GM18867 (cell line): ENCODE measurements around the gene PGM5.

Source experiments
- ATAC-seq: cut with Tn5 transposase; IDR thresholded peaks from one replicate; pipeline ENCODE4 v1.9.1; 2021; ENCODE audit warnings: mild to moderate bottlenecking, moderate library complexity; ENCODE audit not compliant: unreplicated experiment

Gene PGM5

GRCh38 chr9:68532131-68532530, 175.7 kb downstream of the PGM5 start:
- ATAC-seq, result no peak

GRCh38 chr9:68533678-68534077, 177.3 kb downstream of the PGM5 start:
- no peak for ATAC-seq

DNA sequence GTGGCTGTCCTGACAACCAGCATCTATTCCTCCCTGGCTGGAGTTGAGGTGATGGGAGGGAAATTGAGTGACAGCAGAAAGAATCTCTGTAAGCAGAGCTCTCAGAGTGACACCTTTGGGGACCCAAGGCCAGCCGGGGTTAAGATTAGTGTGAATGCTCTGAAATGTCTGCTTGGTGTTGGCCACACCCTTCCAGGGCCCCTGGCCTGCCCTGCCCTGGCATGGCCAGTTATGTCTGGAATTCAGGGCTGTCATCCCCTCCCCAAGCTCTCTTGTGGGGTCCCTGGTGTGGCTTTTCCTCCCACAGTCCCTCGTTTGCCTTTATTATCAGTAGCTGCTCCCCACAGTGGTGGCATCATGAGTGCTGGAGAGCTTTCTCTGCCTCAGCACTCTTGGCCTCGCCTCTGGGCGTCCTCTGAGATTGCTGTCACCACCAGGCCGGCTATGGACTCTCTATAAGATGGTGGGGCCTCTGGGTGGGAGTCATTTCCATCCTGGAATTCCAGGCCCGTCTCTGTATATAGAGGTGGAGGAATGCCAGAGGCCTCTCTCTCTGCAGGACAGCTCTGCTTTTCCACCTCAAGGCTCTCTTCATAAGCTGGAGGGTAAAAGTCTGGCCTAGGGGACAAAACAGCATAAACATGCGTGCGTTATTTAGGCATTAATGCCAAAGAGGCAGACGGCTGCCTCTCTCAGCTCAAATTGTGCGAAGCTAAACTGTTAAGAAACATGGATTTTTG, 180.6 kb downstream of the PGM5 start:
- no peak for ATAC-seq

DNA sequence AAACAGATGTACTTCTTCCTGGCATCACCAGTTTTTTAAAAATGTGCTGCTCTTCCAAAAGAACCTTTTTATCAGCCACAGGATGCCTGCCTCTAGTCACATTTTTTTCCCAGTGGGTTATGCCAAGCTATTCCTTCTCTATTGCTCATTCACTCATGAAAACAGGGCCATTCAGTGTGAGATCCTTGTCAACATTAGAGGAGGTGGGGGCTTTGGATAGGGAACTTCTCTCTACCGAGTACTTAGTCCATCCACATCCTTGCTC, 181.1 kb downstream of the PGM5 start:
- no peak for ATAC-seq

GRCh38 chr9:68538200-68538599, 181.8 kb downstream of the PGM5 start:
- ATAC-seq, result no peak

GRCh38 chr9:68540712-68541535, 184.5 kb downstream of the PGM5 start, which contains the start of gene TMEM252:
Gene TMEM252 (minus strand): TSS chr9:68540883. CDS start chr9:68540814, 69 bp downstream.
- no peak for ATAC-seq

DNA sequence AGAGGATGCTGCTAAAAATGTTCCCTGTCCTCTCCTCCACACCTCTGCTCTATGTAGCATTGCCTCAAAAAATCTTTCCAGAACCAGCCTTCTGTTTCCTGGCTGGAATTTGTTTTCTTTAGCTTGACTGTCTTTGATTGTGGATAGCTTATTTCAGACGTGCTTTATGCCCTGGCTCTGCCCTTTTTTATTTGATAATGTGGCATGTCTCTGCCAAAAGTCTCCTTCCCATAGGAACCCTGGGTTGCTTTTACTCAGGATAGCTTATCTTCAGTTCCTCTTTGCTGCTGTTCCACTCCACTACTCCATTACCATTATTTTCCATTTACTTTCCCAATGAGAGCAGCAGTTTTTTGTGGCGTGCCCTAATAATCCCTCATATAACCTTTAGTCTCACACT, 185.2 kb downstream of the PGM5 start:
- no peak for ATAC-seq

GRCh38 chr9:68545033-68545705, 188.8 kb downstream of the PGM5 start:
- peak; percentile 42 for ATAC-seq

DNA sequence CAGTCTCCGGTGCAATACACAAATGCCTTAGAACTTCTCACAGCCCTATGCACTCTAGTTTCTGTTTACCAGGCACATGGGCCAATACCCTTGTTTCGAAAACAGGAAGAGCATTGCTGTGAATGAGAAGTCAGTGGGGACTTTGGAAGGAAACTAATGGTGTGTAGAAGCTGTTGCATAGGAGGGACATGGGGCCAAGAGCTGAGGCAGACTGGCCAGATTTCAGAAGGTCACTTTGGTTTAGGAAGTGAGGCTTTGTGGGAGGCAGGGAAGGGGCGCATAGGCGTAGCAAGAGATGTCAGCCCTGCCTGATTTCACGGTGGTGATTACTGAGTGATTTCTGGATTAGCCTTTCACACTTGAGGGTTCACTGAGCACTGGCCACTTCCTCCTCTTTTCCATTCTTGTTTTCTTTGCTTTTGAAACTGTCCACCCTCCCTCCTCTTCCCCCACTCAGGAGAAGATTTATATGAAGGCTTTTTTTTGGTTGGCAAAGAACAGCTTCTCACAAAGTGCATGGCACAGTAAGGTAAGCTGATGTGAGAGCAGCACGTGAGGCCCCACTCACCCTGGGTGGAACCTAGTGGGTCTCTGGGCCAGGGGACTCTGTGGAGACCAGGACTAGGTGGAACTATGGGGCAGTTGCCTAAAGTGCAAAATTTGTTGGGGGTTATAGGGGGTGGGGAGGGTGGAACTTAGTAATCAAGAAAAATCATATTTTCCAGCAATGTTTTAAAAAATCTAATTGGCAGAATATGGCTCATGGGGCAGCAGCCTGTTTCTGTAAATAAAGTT, 190.4 kb downstream of the PGM5 start:
- peak; percentile 77 for ATAC-seq

- ATAC-seq, result no peak
These were observed 191.0 kb downstream of the PGM5 start for GRCh38 chr9:68547417-68547816.

DNA sequence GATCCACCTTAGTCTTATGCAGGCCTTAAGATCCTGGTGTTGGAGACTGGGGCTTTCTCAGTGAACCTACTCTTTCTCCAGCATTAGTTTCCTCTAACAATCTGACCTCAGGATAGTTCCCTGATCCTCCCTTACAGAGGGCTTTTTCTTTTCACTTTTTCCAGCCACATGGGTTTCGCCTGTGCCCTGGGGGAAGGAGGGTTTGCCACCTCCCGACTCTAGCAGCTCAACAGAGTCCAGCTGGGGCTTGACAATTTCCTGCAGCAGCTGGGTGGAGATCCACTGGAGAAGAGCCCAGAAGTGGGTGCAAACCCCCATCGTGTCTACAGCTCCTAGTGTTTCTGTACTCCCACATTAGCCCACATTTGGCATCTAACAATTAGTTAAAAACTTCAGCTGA, 191.8 kb downstream of the PGM5 start:
- no peak for ATAC-seq

DNA sequence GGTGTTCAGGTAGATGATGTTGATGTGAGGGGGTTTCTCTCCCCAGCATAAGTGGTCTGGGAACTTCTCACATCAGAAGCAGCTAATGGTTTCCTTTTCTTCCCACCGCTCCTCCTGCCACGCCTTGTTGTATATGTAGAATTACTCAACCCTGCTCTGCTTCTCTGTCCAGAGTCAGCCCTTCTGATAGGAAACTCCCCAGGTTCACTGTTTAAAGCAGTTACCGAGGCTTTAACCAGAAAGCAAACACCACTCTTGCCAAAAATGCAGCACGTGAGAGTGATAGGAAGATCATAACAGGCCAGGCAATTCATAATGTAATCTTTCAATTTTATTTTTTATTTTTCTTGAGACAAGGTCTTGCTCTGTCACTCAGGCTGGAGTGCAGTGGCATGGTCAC, 194.8 kb downstream of the PGM5 start:
- ATAC-seq, result no peak

DNA sequence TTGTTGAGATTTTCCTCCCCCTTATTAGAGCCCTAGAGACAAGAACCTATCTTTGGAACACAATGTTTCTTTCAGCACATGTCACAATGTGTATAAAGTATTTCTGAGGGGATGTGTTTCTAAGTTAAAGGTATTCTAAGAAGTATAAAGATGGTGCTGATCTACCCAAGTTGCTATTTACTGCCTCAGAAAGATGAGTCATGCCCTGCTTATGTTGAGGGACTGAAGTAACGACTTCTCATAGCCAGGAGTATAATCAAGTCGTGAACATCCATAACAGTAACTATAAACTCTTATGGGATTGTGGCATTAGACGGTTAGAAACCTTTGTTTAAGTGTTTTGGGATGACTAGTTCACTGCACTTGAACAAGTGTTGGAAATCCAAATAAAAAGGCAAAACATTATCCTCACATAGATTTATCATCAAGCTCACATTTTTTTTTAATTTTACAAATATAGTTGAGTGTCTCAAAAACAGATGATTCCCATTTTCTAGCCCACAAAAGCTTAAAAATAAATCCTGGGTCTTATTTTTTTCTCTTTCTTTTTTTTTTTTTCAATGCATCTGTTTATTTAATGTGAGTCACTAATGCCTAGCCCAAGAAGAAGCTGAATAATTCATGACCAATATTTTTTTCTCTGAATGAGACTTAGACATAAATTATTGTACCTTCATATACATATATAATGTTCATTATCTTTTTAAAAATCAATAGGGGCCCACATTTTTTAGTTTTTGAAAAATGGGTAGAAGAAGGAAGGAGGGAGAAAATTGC, 196.5 kb downstream of the PGM5 start:
- ATAC-seq, result no peak

DNA sequence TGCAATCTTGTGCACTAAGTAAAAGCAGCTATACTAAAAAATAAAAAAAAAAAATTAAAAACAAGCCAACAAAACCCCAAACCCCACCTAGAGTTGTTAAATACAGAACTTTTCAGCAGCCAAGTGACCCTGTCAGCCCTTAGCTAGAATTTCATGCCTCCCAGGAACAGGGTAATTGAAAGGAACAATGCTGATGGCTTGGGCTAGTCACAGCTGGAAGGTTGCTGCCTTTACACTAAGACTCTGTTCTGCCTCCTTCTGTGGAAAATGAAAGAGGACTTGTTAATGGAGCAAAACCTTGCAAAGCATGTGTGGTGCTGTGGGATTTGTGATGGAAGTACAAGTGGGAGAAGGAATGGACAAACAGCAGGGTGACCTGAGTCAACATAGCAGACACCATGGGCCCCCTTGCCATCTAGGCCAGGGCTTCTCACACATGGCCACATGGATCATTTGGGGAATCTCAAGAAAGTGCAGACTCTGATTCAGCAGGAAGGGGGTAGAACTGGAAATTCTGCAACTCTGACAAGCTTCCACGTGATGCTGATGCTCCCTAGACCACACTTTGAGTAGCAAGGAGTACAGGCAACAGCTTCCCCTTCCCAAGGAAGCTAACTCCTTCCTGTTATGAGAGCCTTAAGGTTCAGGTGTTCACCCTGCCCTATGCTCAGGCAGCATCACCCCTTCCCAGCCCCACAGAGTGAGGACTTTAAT, 199.2 kb downstream of the PGM5 start:
- ATAC-seq, result no peak

DNA sequence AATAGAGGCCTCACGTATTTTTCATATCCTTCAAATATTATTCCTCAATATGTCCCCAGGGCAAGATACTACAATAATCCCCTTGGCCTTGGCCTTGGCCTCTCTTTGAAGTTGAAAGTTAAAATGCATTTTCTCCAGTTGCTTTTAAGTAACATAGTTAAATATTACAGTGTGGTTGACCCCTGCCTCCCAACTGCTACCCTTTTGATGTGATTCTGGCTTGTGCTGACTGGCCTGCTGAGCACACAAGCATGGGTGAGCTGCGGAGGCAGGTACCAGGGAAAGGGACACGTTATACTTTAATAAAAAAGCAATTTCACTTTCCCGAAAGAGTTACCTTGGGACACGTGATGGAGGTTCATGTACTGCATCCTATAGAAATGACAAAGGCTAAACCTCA, 202.1 kb downstream of the PGM5 start:
- ATAC-seq, result no peak

- no peak for ATAC-seq
These were observed 203.8 kb downstream of the PGM5 start for GRCh38 chr9:68560071-68560844.

DNA sequence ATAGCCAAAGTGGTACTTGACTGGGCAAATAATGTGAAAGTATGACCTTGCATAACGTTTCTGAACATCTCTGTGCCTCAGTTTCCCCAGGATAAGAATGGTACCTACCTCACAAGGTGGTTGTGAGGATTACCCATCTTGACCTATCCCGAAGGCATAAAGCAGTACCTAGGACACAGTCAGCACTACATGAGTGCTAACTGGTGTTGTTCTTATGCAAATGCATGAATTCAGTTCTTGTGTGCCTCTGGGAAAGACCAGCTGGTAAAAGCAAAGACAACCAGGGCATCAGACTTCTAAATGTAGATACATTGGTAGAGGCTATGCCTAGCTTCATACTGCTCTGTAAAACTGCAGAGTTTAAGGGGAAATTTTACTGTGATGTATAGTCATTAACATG, 206.1 kb downstream of the PGM5 start:
- ATAC-seq, result no peak

GRCh38 chr9:68567565-68567964, 211.2 kb downstream of the PGM5 start:
- ATAC-seq, result no peak

- ATAC-seq, result no peak
These were observed 217.7 kb downstream of the PGM5 start for GRCh38 chr9:68574150-68574549.
